AG04450 (cell line): ENCODE data around the gene ADAM22. TPM values are rescaled to one million over a fixed set of nuclear protein-coding genes. Genes with fewer than 3 reads are reported as not detected.

Source experiments
- CTCF ChIA-PET: fragments of 300-600, 350-600 bp; formaldehyde crosslinking; extraction: SDS; loops from one replicate; lab custom pipeline; 2022; ENCODE audit warnings: antibody characterized with exemption, inconsistent platforms; lab: Charles Lee
- POLR2A ChIA-PET: fragments of 350-600 bp; formaldehyde crosslinking; extraction: SDS; loops from one replicate; lab custom pipeline; 2021; ENCODE audit warnings: antibody characterized with exemption, inconsistent platforms; lab: Yijun Ruan, JAX
- DNase-seq: peaks from one replicate; pipeline ENCODE4 v3.0.0-alpha.2; 2011; ENCODE audit warnings: low read depth, low spot score
- H3K27ac ChIP-seq: one replicate; pipeline ENCODE4 v1.5.1; 2012; ENCODE audit warnings: low read depth, low read length, control low read depth
- H3K27me3 ChIP-seq: one replicate; pipeline ENCODE4 v1.6.0; 2012; ENCODE audit warnings: low read length; ENCODE audit not compliant: control insufficient read depth, insufficient read depth
- H3K4me3 ChIP-seq: 2 replicates; pipeline ENCODE4 v1.5.1; 2011; ENCODE audit warnings: mild to moderate bottlenecking, low read depth, low read length, control low read depth
- H3K9me3 ChIP-seq: 2 replicates; pipeline ENCODE4 v1.5.1; 2012; ENCODE audit warnings: low read length; ENCODE audit not compliant: control insufficient read depth, insufficient read depth
- CTCF ChIP-seq: IDR thresholded peaks from 2 replicates; pipeline ENCODE4 v1.5.1; 2011; ENCODE audit warnings: low read depth, low read length, control low read depth, inconsistent platforms
- polyA plus RNA-seq: library from polyadenylated mRNA; depleted of rRNA; stranded (reverse); fragments of >200 nt; gene quantifications from 2 replicates; pipeline ENCODE4 v1.2.3, GENCODE V29; 2011

Gene ADAM22
- polyA plus RNA-seq, 1 experiment, result 0.33 TPM

GRCh38 chr7:87999261-87999660, 65.2 kb downstream of the ADAM22 start:
- Histone ChIP-seq H3K9me3 (no peaks in the 10 kb centered on the region), H3K27me3 (no peaks in the 10 kb centered on the region), H3K27ac (no peak overlapping the region), H3K4me3 (no peak overlapping the region)
- DNase-seq, result no peak
- no peak for TF ChIP-seq CTCF
- ChIA-PET CTCF (no interaction called here), POLR2A (no interaction called here)

GRCh38 chr7:88001744-88002530, 67.9 kb downstream of the ADAM22 start:
- no peaks in the 10 kb centered on the region for H3K27me3 ChIP-seq
- TF ChIP-seq CTCF, result no peak
- H3K9me3 ChIP-seq, result no peaks in the 10 kb centered on the region
- ChIA-PET CTCF (no interaction called here), POLR2A (no interaction called here)
- no peak overlapping the region for H3K4me3 ChIP-seq
- DNase-seq, result no peak
- H3K27ac ChIP-seq, result no peak overlapping the region

GRCh38 chr7:88002617-88003016, 68.6 kb downstream of the ADAM22 start:
- no peak overlapping the region for H3K27ac ChIP-seq
- CTCF ChIA-PET, result no interaction called here

GRCh38 chr7:88003581-88003980, 69.5 kb downstream of the ADAM22 start:
- POLR2A ChIA-PET, result no interaction called here
- Histone ChIP-seq H3K27ac (no peak overlapping the region), H3K9me3 (no peaks in the 10 kb centered on the region), H3K4me3 (no peak overlapping the region), H3K27me3 (no peaks in the 10 kb centered on the region)
- no peak for DNase-seq
- CTCF ChIA-PET, result no interaction called here
- no peak for TF ChIP-seq CTCF

More at GRCh38 chr7:88002617-88003016, 68.6 kb downstream of the ADAM22 start:
- Histone ChIP-seq H3K4me3 (no peak overlapping the region), H3K27me3 (no peaks in the 10 kb centered on the region), H3K9me3 (no peaks in the 10 kb centered on the region)
- TF ChIP-seq CTCF, result no peak
- POLR2A ChIA-PET, result no interaction called here
- DNase-seq, result no peak

GRCh38 chr7:88005191-88005590, 71.1 kb downstream of the ADAM22 start:
- Histone ChIP-seq H3K27ac (no peak overlapping the region), H3K27me3 (no peaks in the 10 kb centered on the region), H3K4me3 (no peak overlapping the region), H3K9me3 (no peaks in the 10 kb centered on the region)
- CTCF ChIA-PET, result no interaction called here
- TF ChIP-seq CTCF, result no peak
- POLR2A ChIA-PET, result no interaction called here
- no peak for DNase-seq
